Right kidney (tissue), 1 donor: Measurements from ENCODE around the gene PRXL2C.

Source experiments
- DNase-seq: peaks from one replicate; pipeline ENCODE4 v3.0.0-alpha.2; 2016

PRXL2C gene

GRCh38 chr9:96612966-96613589 lies 42.0 kb downstream of the PRXL2C start:
- no peak for DNase-seq

GRCh38 chr9:96612105-96612965 lies 42.8 kb downstream of the PRXL2C start:
- DNase-seq: no peak

GRCh38 chr9:96611302-96611701 lies 43.8 kb downstream of the PRXL2C start:
- DNase-seq: no peak

- no peak for DNase-seq
Measured at GRCh38 chr9:96609732-96610131, 45.4 kb downstream of the PRXL2C start.

- DNase-seq: no peak
Measured at GRCh38 chr9:96607971-96608370, 47.1 kb downstream of the PRXL2C start.

GRCh38 chr9:96605328-96605727 lies 49.8 kb downstream of the PRXL2C start:
- DNase-seq: no peak

GRCh38 chr9:96604004-96604319 lies 51.2 kb downstream of the PRXL2C start:
- no peak for DNase-seq

- DNase-seq: no peak
Measured at GRCh38 chr9:96603305-96604003, 51.7 kb downstream of the PRXL2C start.

- no peak for DNase-seq
Measured at GRCh38 chr9:96599298-96599697, 55.8 kb downstream of the PRXL2C start.

GRCh38 chr9:96596601-96597111 lies 58.5 kb downstream of the PRXL2C start:
- DNase-seq: no peak
